OCI-LY1 (cell line): ENCODE data around the gene CCIN.
A peak's percentile ranks its signal among the peaks of the same experiment; 100 is the strongest.

Experiments
- H2AFZ ChIP-seq: fragments of 200-600 bp; sonication (generic), shearing (Covaris generic); 2 replicates; pipeline ENCODE4 v1.6.0; 2014; ENCODE audit warnings: antibody characterized with exemption, mild to moderate bottlenecking, low read length
- H3F3A ChIP-seq: fragments of 200-600 bp; sonication (generic), shearing (Covaris generic); 2 replicates; pipeline ENCODE4 v1.6.0; 2014; ENCODE audit warnings: mild to moderate bottlenecking, antibody characterized with exemption, low read length, moderate library complexity; ENCODE audit not compliant: insufficient read depth
- H3K27ac ChIP-seq: fragments of 200-600 bp; sonication (generic); 2 replicates; pipeline ENCODE4 v1.5.1; 2014; ENCODE audit warnings: low read length, mixed run types, mild to moderate bottlenecking, low read depth; ENCODE audit not compliant: poor library complexity, severe bottlenecking
- H3K27me3 ChIP-seq: fragments of 200-600 bp; sonication (generic); 2 replicates; pipeline ENCODE4 v1.6.0; 2014; ENCODE audit warnings: antibody characterized with exemption, mild to moderate bottlenecking, low read length, moderate library complexity; ENCODE audit not compliant: insufficient read depth
- H3K36me3 ChIP-seq: fragments of 200-600 bp; sonication (generic); 2 replicates; pipeline ENCODE4 v1.6.1; 2014; ENCODE audit warnings: mild to moderate bottlenecking, antibody characterized with exemption, low read length, moderate library complexity, mixed read lengths; ENCODE audit not compliant: insufficient read depth
- H3K4me1 ChIP-seq: fragments of 200-600 bp; sonication (generic); 2 replicates; pipeline ENCODE4 v1.5.1; 2014; ENCODE audit warnings: mild to moderate bottlenecking, low read length, moderate library complexity; ENCODE audit not compliant: insufficient read depth, severe bottlenecking
- H3K4me2 ChIP-seq: fragments of 200-600 bp; sonication (generic), shearing (Covaris generic); 2 replicates; pipeline ENCODE4 v1.6.1; 2014; ENCODE audit warnings: low read length
- H3K4me3 ChIP-seq: fragments of 200-600 bp; sonication (generic); 2 replicates; pipeline ENCODE4 v1.5.1; 2014; ENCODE audit warnings: low read length, low read depth, mild to moderate bottlenecking, mixed read lengths; ENCODE audit not compliant: poor library complexity, severe bottlenecking
- H3K79me2 ChIP-seq: fragments of 200-600 bp; shearing (Covaris generic); 2 replicates; pipeline ENCODE4 v1.6.1; 2016; ENCODE audit warnings: mixed run types, low read length, mixed read lengths; ENCODE audit not compliant: insufficient read depth
- H3K9ac ChIP-seq: fragments of 200-600 bp; sonication (generic), shearing (Covaris generic); 2 replicates; pipeline ENCODE4 v1.6.1; 2014; ENCODE audit warnings: mild to moderate bottlenecking, low read length, mixed read lengths
- H3K9me2 ChIP-seq: fragments of 200-600 bp; sonication (generic), shearing (Covaris generic); 2 replicates; pipeline ENCODE4 v1.6.1; 2014; ENCODE audit warnings: low read depth, mild to moderate bottlenecking, low read length, mixed read lengths
- H3K9me3 ChIP-seq: fragments of 200-600 bp; shearing (Covaris generic); 2 replicates; pipeline ENCODE4 v1.6.1; 2014; ENCODE audit warnings: low read length, mixed read lengths
- H4K20me1 ChIP-seq: fragments of 200-600 bp; sonication (generic), shearing (Covaris generic); 2 replicates; pipeline ENCODE4 v1.6.0; 2016; ENCODE audit warnings: mild to moderate bottlenecking, low read length; ENCODE audit not compliant: insufficient read depth
- EZH2 ChIP-seq: fragments of 200-600 bp; sonication (generic), shearing (Covaris generic); IDR thresholded peaks from 2 replicates; pipeline ENCODE4 v1.8.0; 2017; ENCODE audit warnings: borderline replicate concordance, mixed run types, mild to moderate bottlenecking, antibody characterized with exemption, low read length, moderate library complexity, mixed read lengths
- TF ChIP-seq, protein P1 (sequence below): fragments of 200-600 bp; sonication (generic), shearing (Covaris generic); IDR thresholded peaks from 2 replicates; pipeline ENCODE4 v1.5.1; 2017; ENCODE audit warnings: mild to moderate bottlenecking, antibody characterized with exemption, low read length, moderate library complexity, mixed read lengths

Gene CCIN

DNA sequence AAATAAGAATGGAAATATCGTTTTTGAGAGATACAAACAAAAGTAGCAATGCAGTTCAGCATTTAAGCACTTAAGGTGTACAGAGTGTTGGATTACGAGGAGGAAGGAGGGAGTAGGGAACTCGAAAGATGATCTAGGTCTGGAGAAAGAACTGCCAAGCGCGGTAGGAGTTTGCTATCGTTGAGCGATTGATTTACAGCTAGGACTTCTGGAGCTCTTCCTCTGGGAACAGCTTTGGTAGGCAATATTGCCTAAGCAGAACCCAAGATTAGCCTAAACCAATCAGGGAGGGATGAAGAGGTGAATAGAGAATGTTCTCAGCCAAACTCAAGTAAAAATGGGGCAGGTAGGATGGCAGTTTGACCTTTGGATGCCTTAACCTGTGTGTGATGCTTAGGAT, 22.5 kb downstream of the CCIN start:
- H3K9me2 ChIP-seq, result no peaks in the 10 kb centered on the region
- no peaks in the 10 kb centered on the region for H3K27me3 ChIP-seq
- no peaks in the 10 kb centered on the region for H4K20me1 ChIP-seq
- H3K9ac ChIP-seq, result peak overlapping the region; percentile 90
- H3K4me2 ChIP-seq, result peak overlapping the region; percentile 97
- H3F3A ChIP-seq, result no peaks in the 10 kb centered on the region
- peak overlapping the region; percentile 92 for H3K4me3 ChIP-seq
- peaks cover 30% of the 10 kb centered on the region; the same call in 1 of the 2 replicates for H3K36me3 ChIP-seq
- peaks cover 45% of the 10 kb centered on the region for H3K79me2 ChIP-seq
- TF ChIP-seq, protein P1, sequence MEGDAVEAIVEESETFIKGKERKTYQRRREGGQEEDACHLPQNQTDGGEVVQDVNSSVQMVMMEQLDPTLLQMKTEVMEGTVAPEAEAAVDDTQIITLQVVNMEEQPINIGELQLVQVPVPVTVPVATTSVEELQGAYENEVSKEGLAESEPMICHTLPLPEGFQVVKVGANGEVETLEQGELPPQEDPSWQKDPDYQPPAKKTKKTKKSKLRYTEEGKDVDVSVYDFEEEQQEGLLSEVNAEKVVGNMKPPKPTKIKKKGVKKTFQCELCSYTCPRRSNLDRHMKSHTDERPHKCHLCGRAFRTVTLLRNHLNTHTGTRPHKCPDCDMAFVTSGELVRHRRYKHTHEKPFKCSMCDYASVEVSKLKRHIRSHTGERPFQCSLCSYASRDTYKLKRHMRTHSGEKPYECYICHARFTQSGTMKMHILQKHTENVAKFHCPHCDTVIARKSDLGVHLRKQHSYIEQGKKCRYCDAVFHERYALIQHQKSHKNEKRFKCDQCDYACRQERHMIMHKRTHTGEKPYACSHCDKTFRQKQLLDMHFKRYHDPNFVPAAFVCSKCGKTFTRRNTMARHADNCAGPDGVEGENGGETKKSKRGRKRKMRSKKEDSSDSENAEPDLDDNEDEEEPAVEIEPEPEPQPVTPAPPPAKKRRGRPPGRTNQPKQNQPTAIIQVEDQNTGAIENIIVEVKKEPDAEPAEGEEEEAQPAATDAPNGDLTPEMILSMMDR, result no peak
- TF ChIP-seq EZH2, result no peak
- H3K9me3 ChIP-seq, result no peaks in the 10 kb centered on the region
- H3K4me1 ChIP-seq, result peaks cover 36% of the 10 kb centered on the region
- no peak overlapping the region for H2AFZ ChIP-seq
- no peak overlapping the region for H3K27ac ChIP-seq

DNA sequence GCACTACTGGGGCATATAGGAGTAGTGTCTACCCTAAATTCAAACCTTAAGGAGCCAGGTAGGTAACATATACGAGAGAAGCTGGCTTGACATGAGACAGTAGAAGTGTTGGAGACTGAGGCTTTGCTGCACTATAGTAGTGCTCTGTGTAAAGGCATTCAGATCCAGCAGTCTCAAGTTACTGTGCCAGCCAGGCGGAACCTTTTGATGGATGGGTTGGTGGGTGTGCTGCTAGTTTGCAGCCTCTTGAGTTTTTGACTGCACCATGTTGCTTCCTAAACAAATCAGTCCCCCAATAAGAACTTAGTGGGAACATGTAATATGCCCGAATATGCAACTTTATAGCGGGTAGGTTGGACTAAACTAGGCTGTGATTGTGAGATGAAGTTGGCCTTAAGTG, 23.0 kb downstream of the CCIN start:
- H3K4me3 ChIP-seq, result peak overlapping the region; percentile 92
- no peak overlapping the region for H3K27ac ChIP-seq
- H3K9me2 ChIP-seq, result no peaks in the 10 kb centered on the region
- TF ChIP-seq, protein P1, result no peak
- no peak for TF ChIP-seq EZH2
- peak overlapping the region; percentile 90 for H3K9ac ChIP-seq
- no peak overlapping the region for H2AFZ ChIP-seq
- H3K36me3 ChIP-seq, result peaks cover 35% of the 10 kb centered on the region; the same call in 1 of the 2 replicates
- H3F3A ChIP-seq, result no peaks in the 10 kb centered on the region
- H3K27me3 ChIP-seq, result no peaks in the 10 kb centered on the region
- H3K9me3 ChIP-seq, result no peaks in the 10 kb centered on the region
- H4K20me1 ChIP-seq, result no peaks in the 10 kb centered on the region
- peaks cover 48% of the 10 kb centered on the region for H3K79me2 ChIP-seq
- H3K4me2 ChIP-seq, result peak overlapping the region; percentile 97
- peaks cover 36% of the 10 kb centered on the region for H3K4me1 ChIP-seq

DNA sequence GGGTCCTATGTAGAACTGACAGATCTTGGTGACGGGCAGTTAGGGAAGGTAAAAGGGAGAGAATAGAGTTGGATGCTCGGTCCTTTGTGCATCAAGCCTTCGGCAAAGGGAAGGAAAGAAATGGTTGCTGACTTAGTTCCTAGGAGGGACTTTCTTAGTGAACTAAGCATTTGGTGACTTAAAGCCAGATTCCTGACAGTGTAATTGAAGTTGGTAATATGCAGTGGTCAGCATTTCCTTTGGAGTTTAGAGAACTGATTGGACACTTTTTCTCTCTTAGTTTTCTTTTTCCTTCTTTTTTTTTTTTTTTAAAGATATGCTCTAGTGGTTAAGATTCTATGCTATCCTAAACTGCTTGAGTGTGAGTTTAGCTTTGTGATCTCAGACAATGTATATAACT, 23.8 kb downstream of the CCIN start:
- peak overlapping the region; percentile 97 for H3K4me2 ChIP-seq
- H3F3A ChIP-seq, result no peaks in the 10 kb centered on the region
- no peaks in the 10 kb centered on the region for H3K9me3 ChIP-seq
- no peaks in the 10 kb centered on the region for H4K20me1 ChIP-seq
- peaks cover 36% of the 10 kb centered on the region for H3K4me1 ChIP-seq
- no peaks in the 10 kb centered on the region for H3K9me2 ChIP-seq
- H2AFZ ChIP-seq, result no peak overlapping the region
- peaks cover 52% of the 10 kb centered on the region for H3K79me2 ChIP-seq
- no peaks in the 10 kb centered on the region for H3K27me3 ChIP-seq
- H3K27ac ChIP-seq, result no peak overlapping the region
- peak overlapping the region; percentile 90; the same call in 1 of the 2 replicates for H3K9ac ChIP-seq
- H3K4me3 ChIP-seq, result peak overlapping the region; percentile 92
- TF ChIP-seq, protein P1, result no peak
- no peak for TF ChIP-seq EZH2
- peaks cover 42% of the 10 kb centered on the region for H3K36me3 ChIP-seq
